Astrocyte (in vitro differentiated cells and primary cell): ENCODE data around the gene ADGRG4. TPM values are rescaled to one million over a fixed set of nuclear protein-coding genes. Genes with fewer than 3 reads are reported as not detected.

ENCODE experiments used
- DNase-seq: peaks from one replicate; pipeline ENCODE4 v3.0.0-alpha.2; 2010; ENCODE audit warnings: low read depth
- FAIRE-seq: peaks from 2 replicates; lab custom pipeline; 2011; peaks lifted over from hg19 to GRCh38; lab: Jason Lieb, UNC
- H2AFZ ChIP-seq: 2 replicates; pipeline ENCODE4 v1.6.0; 2012; ENCODE audit warnings: low read depth, low read length, inconsistent platforms
- H3K27ac ChIP-seq: 2 replicates; pipeline ENCODE4 v1.5.1; 2011; ENCODE audit warnings: low read depth, low read length, inconsistent platforms
- H3K27me3 ChIP-seq: 2 replicates; pipeline ENCODE4 v1.6.0; 2011; ENCODE audit warnings: low read length, inconsistent platforms; ENCODE audit not compliant: insufficient read depth
- H3K36me3 ChIP-seq: 2 replicates; pipeline ENCODE4 v1.5.1; 2011; ENCODE audit warnings: low read length, inconsistent platforms; ENCODE audit not compliant: insufficient read depth
- H3K4me1 ChIP-seq: 2 replicates; pipeline ENCODE4 v1.5.1; 2011; ENCODE audit warnings: low read length, inconsistent platforms; ENCODE audit not compliant: insufficient read depth
- H3K4me2 ChIP-seq: 2 replicates; pipeline ENCODE4 v1.6.0; 2012; ENCODE audit warnings: low read length, inconsistent platforms
- H3K4me3 ChIP-seq: 2 replicates; pipeline ENCODE4 v1.5.1; 2011; ENCODE audit warnings: low read depth, mild to moderate bottlenecking, low read length, inconsistent platforms; ENCODE audit not compliant: insufficient read depth
- H3K79me2 ChIP-seq: 2 replicates; pipeline ENCODE4 v1.6.0; 2012; ENCODE audit warnings: mild to moderate bottlenecking, low read length, inconsistent platforms; ENCODE audit not compliant: insufficient read depth
- H3K9ac ChIP-seq: 2 replicates; pipeline ENCODE4 v1.6.0; 2012; ENCODE audit warnings: mild to moderate bottlenecking, low read length, inconsistent platforms
- H3K9me3 ChIP-seq: 2 replicates; pipeline ENCODE4 v1.5.1; 2012; ENCODE audit warnings: low read depth, mild to moderate bottlenecking, low read length, inconsistent platforms; ENCODE audit not compliant: insufficient read depth
- H4K20me1 ChIP-seq: 2 replicates; pipeline ENCODE4 v1.6.0; 2012; ENCODE audit warnings: low read length, inconsistent platforms; ENCODE audit not compliant: insufficient read depth
- H3K27ac Mint-ChIP-seq: one replicate; pipeline ENCODE4 v1.8.0; 2021; ENCODE audit warnings: mild to moderate bottlenecking, mixed read lengths; ENCODE audit not compliant: unreplicated experiment
- H3K27me3 Mint-ChIP-seq: one replicate; pipeline ENCODE4 v1.8.0; 2021; ENCODE audit warnings: low read depth, mixed read lengths; ENCODE audit not compliant: unreplicated experiment
- H3K36me3 Mint-ChIP-seq: one replicate; pipeline ENCODE4 v1.8.0; 2021; ENCODE audit warnings: low read depth, mixed read lengths; ENCODE audit not compliant: unreplicated experiment
- H3K4me1 Mint-ChIP-seq: one replicate; pipeline ENCODE4 v1.8.0; 2021; ENCODE audit warnings: low read depth, mixed read lengths; ENCODE audit not compliant: unreplicated experiment
- H3K4me3 Mint-ChIP-seq: one replicate; pipeline ENCODE4 v1.8.0; 2021; ENCODE audit warnings: mild to moderate bottlenecking, moderate library complexity, mixed read lengths; ENCODE audit not compliant: unreplicated experiment
- H3K9me3 Mint-ChIP-seq: one replicate; pipeline ENCODE4 v1.8.0; 2021; ENCODE audit warnings: mild to moderate bottlenecking, mixed read lengths; ENCODE audit not compliant: unreplicated experiment
- CTCF ChIP-seq: IDR thresholded peaks from 2 replicates; pipeline ENCODE4 v1.5.1; 2011; ENCODE audit warnings: low read depth, mild to moderate bottlenecking, inconsistent platforms, low read length, moderate library complexity; ENCODE audit not compliant: insufficient read depth
- EZH2 ChIP-seq: IDR thresholded peaks from 2 replicates; pipeline ENCODE4 v1.6.1; 2012; ENCODE audit warnings: mild to moderate bottlenecking, low read length, inconsistent platforms; ENCODE audit not compliant: insufficient read depth
- total RNA-seq: library from RNA; stranded (reverse); gene quantifications from 2 replicates; pipeline ENCODE4 v1.2.1, GENCODE V29; 2021

ADGRG4 gene
- total RNA-seq, 1 donor from 2014 or later, result 0.14 TPM

GRCh38 chrX:136380010-136380769, 79.4 kb downstream of the ADGRG4 start:
- no peak for TF ChIP-seq CTCF
- TF ChIP-seq EZH2, result no peak
- Mint-ChIP-seq H3K36me3 (no peaks in the 10 kb centered on the region), H3K4me1 (no peaks in the 10 kb centered on the region), H3K27me3 (peaks cover 7% of the 10 kb centered on the region), H3K9me3 (no peaks in the 10 kb centered on the region), H3K27ac (no peak overlapping the region), H3K4me3 (no peak overlapping the region)
- H3K27me3 ChIP-seq, result no peaks in the 10 kb centered on the region
- H3K4me2 ChIP-seq, result no peak overlapping the region
- H3K27ac ChIP-seq, result no peak overlapping the region
- H3K79me2 ChIP-seq, result no peaks in the 10 kb centered on the region
- no peaks in the 10 kb centered on the region for H3K4me1 ChIP-seq
- no peak overlapping the region for H3K4me3 ChIP-seq
- H2AFZ ChIP-seq, result no peak overlapping the region
- no peak for DNase-seq
- H3K9me3 ChIP-seq, result no peaks in the 10 kb centered on the region
- H3K9ac ChIP-seq, result no peak overlapping the region
- H3K36me3 ChIP-seq, result no peaks in the 10 kb centered on the region
- H4K20me1 ChIP-seq, result no peaks in the 10 kb centered on the region
- FAIRE-seq, result no peak

GRCh38 chrX:136386173-136386572, 85.4 kb downstream of the ADGRG4 start:
- no peaks in the 10 kb centered on the region for H3K36me3 ChIP-seq
- no peak for FAIRE-seq
- H3K36me3 Mint-ChIP-seq, result no peaks in the 10 kb centered on the region
- H3K4me3 Mint-ChIP-seq, result no peak overlapping the region
- H3K9me3 Mint-ChIP-seq, result no peaks in the 10 kb centered on the region
- no peaks in the 10 kb centered on the region for H3K79me2 ChIP-seq
- H3K4me1 ChIP-seq, result no peaks in the 10 kb centered on the region
- H3K4me2 ChIP-seq, result no peak overlapping the region
- no peaks in the 10 kb centered on the region for H4K20me1 ChIP-seq
- no peak overlapping the region for H3K27ac Mint-ChIP-seq
- no peak for DNase-seq
- H3K4me3 ChIP-seq, result no peak overlapping the region
- no peak for TF ChIP-seq CTCF
- H3K27ac ChIP-seq, result no peak overlapping the region
- H3K4me1 Mint-ChIP-seq, result no peaks in the 10 kb centered on the region
- no peaks in the 10 kb centered on the region for H3K27me3 ChIP-seq
- no peak overlapping the region for H2AFZ ChIP-seq
- H3K27me3 Mint-ChIP-seq, result no peaks in the 10 kb centered on the region
- H3K9ac ChIP-seq, result no peak overlapping the region
- H3K9me3 ChIP-seq, result no peaks in the 10 kb centered on the region

DNA sequence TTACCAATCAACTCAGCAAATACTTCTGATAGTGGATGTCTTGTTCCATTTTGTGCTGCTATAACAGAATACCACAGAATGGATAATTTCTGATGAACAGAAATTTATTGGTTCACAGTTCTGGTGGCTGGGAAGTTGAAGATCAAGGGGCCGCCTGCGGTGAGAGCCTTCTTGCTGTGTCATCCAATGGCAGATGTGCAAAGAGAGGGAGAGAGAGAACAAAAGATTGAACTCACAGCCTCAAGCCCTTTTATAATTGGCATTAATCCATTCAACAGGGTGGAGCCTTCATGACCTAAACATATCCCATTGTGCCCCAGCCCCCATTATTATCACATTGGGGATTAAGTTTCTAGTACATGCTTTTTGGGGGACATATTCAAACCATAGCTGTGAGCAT, 86.1 kb downstream of the ADGRG4 start:
- Histone ChIP-seq H3K36me3 (no peaks in the 10 kb centered on the region), H4K20me1 (no peaks in the 10 kb centered on the region), H3K9me3 (no peaks in the 10 kb centered on the region), H2AFZ (no peak overlapping the region), H3K9ac (no peak overlapping the region), H3K27ac (no peak overlapping the region), H3K79me2 (no peaks in the 10 kb centered on the region), H3K4me2 (no peak overlapping the region), H3K27me3 (no peaks in the 10 kb centered on the region), H3K4me3 (no peak overlapping the region), H3K4me1 (no peaks in the 10 kb centered on the region)
- Mint-ChIP-seq H3K27me3 (peaks cover 1% of the 10 kb centered on the region), H3K4me1 (no peaks in the 10 kb centered on the region), H3K27ac (no peak overlapping the region), H3K36me3 (no peaks in the 10 kb centered on the region), H3K9me3 (no peaks in the 10 kb centered on the region), H3K4me3 (no peak overlapping the region)
- TF ChIP-seq EZH2, result no peak
- TF ChIP-seq CTCF, result no peak
- DNase-seq (no peak), FAIRE-seq (peak; percentile 94)
